Measurements from ENCODE around the gene COA8. TPM values are rescaled to one million over a fixed set of nuclear protein-coding genes. Genes with fewer than 3 reads are reported as not detected.
A peak's percentile ranks its signal among the peaks of the same experiment; 100 is the strongest.

The COA8 gene
- total RNA-seq, 2 experiments from 2014 or later = 29.1 to 33.5 TPM

DNA sequence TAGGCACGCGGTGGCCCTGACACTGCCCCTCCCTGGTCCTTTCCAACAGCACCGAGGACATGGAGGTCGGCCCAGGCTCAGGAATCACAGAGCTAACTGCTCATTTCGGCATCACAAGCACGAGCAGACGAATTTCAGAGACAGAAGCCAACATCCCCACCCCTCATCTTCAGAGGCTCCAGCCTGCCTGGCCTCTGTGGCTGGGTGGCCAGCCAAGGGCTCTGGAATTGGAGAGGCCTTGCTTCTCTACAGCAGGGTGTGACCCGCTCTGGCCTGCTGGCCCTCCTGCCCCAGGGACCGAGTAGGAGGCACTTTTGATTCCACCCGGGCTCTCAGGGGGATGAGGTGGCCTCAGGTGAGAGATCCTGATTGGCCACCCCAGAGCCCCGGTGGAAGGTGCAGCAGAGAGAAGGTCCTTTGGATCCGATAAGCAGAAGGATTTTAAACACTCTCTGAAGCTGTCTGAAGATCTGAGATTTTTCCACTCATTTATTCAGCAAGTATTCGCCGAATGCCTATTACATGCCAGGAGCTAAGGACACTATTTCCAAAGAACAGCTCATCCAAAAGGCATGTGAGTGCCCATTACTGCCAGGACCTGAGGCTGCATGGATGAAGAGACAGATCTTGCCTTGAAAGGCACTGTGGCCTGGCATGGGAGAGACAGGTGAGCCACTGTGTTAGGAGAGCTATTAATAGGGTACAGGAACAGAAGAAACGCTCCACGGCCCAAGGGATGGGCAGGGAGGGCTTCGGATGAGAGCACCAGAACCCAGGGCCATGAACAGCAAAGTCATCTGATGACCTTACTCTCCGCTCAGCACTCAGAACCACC, 10.5 kb upstream of the COA8 start:
- Mint-ChIP-seq H3K36me3 (no peaks in the 10 kb centered on the region), H3K4me3 (no peak overlapping the region), H3K27ac (no peak overlapping the region), H3K9me3 (ENCODE audit: low read depth) (no peaks in the 10 kb centered on the region), H3K4me1 (peaks cover 5% of the 10 kb centered on the region), H3K27me3 (no peaks in the 10 kb centered on the region)
- ATAC-seq (no peak), DNase-seq (no peak)
- CTCF ChIA-PET = interaction anchor here (0.6 to 3.4 kb wide), 3 partner anchors 9 to 76 kb away, joined by 3 to 20 read pairs (median 6); no protein-coding TSS in a partner anchor

DNA sequence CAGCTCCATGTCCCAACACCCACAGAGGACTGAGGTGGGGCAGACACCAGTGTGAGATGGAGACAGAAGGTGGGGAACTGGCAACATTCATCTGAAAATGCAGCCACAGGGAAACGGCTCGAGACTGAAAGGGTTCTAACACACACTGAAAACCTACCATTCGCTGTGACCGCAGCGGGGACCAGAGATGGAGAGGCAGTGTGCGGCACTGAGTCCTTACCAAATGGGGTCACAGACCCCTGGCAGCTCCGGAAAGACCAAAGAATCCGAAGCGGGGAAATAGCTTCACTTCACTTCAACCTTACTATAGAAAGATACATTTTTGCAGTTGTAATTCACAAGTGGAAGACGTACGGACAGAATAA, 9.9 kb upstream of the COA8 start:
- H3K27me3 Mint-ChIP-seq = no peaks in the 10 kb centered on the region
- CTCF ChIA-PET = interaction anchor here (0.9 to 3.4 kb wide), 2 partner anchors 8 to 35 kb away, joined by 6 to 20 read pairs; no protein-coding TSS in a partner anchor
- no peak overlapping the region for H3K4me3 Mint-ChIP-seq
- H3K36me3 Mint-ChIP-seq = no peaks in the 10 kb centered on the region
- ATAC-seq = no peak
- H3K9me3 Mint-ChIP-seq (ENCODE audit: low read depth) = no peaks in the 10 kb centered on the region
- peaks cover 6% of the 10 kb centered on the region for H3K4me1 Mint-ChIP-seq
- DNase-seq = no peak
- H3K27ac Mint-ChIP-seq = no peak overlapping the region

DNA sequence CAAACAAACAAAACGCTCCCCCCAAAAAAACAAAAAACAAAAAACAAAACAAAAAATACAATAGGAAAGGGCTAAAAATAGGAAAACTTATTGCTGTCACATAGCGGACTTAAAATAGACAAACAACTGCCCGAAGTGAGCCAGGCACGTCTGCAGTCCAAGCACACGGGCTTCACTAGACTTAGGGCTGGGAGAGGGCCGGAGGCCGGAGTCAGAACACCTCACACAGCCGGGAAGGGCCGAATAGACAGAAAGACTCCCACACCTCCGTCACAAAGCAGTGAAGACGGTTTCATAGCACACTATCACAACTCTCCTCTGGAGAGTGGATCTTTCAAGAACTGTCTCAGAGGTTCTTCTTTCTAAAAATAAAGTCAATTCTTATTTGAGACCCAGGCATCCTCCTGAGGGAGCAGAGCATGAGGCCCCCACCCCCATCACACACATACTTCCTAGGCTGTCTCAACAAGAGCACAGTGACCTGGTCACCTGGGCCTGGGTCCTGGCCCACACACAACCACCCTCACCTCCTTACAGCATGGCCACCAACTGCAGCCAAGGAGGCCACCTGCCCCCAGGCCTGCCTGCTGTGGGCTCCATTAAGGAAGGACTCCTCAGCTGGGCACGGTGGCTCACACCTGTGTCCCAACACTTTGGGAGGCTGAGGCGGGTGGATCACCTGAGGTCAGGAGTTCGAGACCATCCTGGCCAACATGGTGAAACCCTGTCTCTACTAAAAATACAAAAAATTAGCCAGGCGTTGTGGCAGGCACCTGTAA, 7.0 kb upstream of the COA8 start:
- Mint-ChIP-seq H3K27me3 (no peaks in the 10 kb centered on the region), H3K4me1 (peaks cover 31% of the 10 kb centered on the region), H3K36me3 (peaks cover 20% of the 10 kb centered on the region), H3K27ac (no peak overlapping the region), H3K4me3 (no peak overlapping the region), H3K9me3 (ENCODE audit: low read depth) (no peaks in the 10 kb centered on the region)
- DNase-seq = no peak
- CTCF ChIA-PET = interaction anchor here (1.1 to 2.0 kb wide), 2 partner anchors 8 to 34 kb away, joined by 3 to 9 read pairs; no protein-coding TSS in a partner anchor
- no peak for ATAC-seq

DNA sequence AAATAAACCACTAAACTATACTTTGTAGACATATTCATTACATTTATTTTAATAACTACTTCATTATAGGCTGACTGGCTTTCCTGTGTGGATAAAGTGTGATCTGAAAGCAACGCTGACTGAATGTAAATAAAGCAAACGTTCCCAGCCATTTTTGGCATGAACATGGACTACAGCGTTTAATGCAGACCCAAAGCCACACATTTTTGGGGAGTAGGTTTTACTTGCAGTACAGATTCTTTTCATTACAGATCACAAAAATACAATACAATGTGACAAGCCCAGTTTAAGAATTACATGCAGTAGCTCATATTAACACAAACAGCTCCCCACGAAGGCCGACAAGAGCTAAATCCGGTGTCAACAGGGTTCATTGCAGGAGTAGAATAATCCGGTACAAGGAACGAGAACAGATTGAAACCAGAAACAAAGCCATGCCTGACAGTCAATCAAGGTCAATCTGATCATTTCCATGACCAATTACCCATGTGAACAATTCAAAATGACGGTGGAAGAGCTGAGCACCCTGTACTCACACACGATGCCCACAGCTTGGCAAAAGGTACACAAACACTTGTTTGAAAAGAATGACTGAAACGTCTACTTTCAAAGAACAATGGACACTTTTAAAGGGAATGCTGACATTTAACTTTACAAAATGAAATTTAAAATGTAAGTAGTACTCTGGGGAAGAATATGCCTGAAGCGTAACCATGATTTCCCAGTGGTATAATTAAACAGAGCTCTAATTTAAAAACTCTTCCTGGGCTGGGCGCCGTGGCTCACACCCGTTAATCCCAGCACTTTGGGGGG, 5.6 kb upstream of the COA8 start:
- H3K27me3 Mint-ChIP-seq = no peaks in the 10 kb centered on the region
- DNase-seq (no peak), ATAC-seq (no peak)
- peaks cover 39% of the 10 kb centered on the region for H3K4me1 Mint-ChIP-seq
- H3K4me3 Mint-ChIP-seq = no peak overlapping the region
- H3K9me3 Mint-ChIP-seq (ENCODE audit: low read depth) = no peaks in the 10 kb centered on the region
- H3K27ac Mint-ChIP-seq = no peak overlapping the region
- CTCF ChIA-PET = interaction anchor here (0.6 to 2.0 kb wide), 5 partner anchors 9 to 123 kb away, joined by 3 to 9 read pairs (median 3); no protein-coding TSS in a partner anchor
- peaks cover 25% of the 10 kb centered on the region for H3K36me3 Mint-ChIP-seq

DNA sequence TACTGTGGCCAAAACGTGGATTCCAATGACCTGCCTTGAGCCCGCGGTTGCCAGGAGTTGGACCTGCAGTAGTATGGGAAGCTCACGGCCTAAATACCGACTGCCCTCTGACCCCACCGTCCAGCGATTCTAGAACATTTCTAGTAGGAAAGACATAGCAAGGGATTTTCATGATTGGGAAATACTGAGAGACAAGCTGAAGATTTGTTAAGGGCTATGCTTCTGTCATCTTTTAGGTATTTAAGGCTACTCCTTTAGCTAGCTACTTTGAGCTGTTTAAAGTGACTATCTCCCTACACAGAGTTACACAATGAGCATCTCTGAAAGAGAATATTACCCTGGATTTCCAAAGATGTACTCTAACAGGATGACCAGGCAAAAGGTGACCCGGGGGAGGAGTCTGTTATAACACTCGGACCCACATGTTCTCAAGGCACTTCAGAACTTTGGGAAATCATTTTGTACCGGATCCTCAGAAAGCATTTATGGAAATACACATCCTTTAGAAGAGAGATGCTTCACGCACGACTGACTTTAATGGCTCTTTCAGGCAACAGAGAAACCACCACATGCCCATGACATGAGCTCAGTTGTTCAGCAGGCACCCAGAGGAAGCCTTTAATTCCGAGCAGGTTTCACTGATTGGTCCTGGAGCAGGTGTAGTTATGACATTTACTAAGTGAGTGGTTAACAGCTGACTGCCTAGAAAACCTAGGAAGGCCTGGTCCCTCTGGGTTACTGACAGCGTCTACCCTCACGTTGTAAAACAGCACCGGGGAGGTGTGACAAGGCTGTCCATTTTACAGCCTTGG, 4.5 kb upstream of the COA8 start:
- H3K27ac Mint-ChIP-seq = no peak overlapping the region
- no peak overlapping the region for H3K4me3 Mint-ChIP-seq
- H3K27me3 Mint-ChIP-seq = no peaks in the 10 kb centered on the region
- H3K9me3 Mint-ChIP-seq (ENCODE audit: low read depth) = no peaks in the 10 kb centered on the region
- CTCF ChIA-PET = interaction anchor here (1.0 to 2.0 kb wide), 2 partner anchors 10 to 40 kb away, joined by 5 to 9 read pairs; no protein-coding TSS in a partner anchor
- H3K4me1 Mint-ChIP-seq = peaks cover 41% of the 10 kb centered on the region
- DNase-seq = no peak
- no peak for ATAC-seq
- peaks cover 25% of the 10 kb centered on the region for H3K36me3 Mint-ChIP-seq

DNA sequence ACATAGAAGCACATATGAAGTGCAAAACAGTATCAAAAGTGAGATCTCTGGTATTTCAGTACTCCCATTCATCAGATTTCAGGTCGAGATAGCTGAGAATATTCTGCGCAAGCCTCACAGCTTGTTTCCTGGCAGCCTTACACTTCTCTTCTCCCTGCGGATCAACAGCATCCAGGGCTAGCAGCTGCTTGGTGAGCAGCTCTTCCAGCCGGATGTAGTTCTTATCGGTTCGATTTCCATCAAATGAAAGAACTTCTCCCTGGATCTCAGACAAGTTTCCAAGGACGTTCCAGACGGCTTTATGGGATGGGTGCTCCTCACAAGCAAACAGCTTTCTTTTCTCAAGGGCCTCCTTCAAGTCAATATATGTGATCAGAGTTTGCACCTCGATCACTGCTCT, 3.0 kb upstream of the COA8 start:
- Mint-ChIP-seq H3K27me3 (no peaks in the 10 kb centered on the region), H3K27ac (no peak overlapping the region), H3K4me3 (no peak overlapping the region), H3K4me1 (peaks cover 52% of the 10 kb centered on the region), H3K9me3 (ENCODE audit: low read depth) (no peaks in the 10 kb centered on the region), H3K36me3 (peaks cover 28% of the 10 kb centered on the region)
- ATAC-seq (no peak), DNase-seq (no peak)
- CTCF ChIA-PET = interaction anchor here (0.8 to 1.1 kb wide), 4 partner anchors 13 to 341 kb away, joined by 3 read pairs; no protein-coding TSS in a partner anchor

DNA sequence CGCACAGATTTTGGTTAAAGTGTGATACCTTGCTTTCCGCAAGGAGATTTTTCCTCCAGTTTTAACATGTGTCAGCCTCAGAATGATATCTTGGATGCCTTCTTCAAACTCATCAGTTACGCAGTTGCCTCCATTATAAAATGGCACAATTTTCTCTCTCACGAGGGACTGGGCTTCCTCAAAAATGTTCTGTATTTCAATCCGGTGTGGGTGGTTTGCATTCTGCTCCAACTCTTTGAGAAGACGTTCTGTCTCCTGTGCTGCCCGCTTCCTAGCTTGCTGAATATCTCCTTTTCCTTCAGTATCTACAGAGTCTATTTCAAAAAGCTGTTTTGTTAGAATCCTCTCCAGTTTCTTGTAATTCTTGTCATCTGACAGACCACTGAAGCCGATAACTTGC, 2.1 kb upstream of the COA8 start:
- Mint-ChIP-seq H3K9me3 (ENCODE audit: low read depth) (no peaks in the 10 kb centered on the region), H3K4me3 (peak overlapping the region; percentile 89), H3K36me3 (peaks cover 28% of the 10 kb centered on the region), H3K27ac (no peak overlapping the region), H3K27me3 (no peaks in the 10 kb centered on the region), H3K4me1 (peaks cover 55% of the 10 kb centered on the region)
- ATAC-seq (no peak), DNase-seq (no peak)
- CTCF ChIA-PET = interaction anchor here (0.5 to 1.8 kb wide), 4 partner anchors 8 to 1929 kb away, joined by 3 to 6 read pairs (median 4); no protein-coding TSS in a partner anchor

DNA sequence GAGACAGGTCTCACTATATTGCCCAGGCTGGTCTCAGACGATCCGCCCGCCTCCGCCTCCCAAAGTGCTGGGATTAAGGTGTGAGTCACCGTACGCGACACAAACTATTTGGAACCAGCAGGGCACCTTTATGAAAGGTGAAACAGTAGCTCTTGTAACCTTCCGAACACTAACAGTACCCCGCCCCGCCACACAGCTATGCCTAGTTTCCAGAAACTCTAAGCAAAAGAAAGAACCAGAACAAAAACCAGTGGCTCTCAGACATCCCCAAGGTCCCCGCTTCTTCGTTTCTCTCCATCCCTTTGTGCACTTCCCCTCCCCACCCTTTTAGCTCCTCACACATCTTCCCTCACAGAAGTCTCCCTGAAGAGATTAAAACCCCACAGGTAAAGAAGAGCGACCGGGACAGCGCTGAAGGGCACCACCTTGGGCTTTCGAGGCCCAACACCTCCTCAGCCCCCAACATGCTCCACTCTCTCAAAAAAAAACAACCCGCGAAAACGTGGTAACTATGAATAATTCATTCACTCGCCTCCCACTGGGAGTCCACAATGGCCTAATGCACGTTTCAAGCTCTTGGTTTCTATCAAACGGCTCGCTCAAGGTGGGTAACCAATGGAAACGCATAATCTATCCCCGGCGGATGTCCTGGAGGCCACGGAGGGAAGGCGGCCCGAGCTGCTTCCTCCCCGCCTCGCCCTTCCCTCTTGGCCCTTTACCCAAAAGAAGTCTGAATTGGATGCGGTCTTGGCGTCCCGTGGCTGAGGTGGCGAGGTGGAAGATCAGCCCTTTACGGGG, 1.2 kb upstream of the COA8 start:
- peak; percentile 47 for ATAC-seq
- no peaks in the 10 kb centered on the region for H3K9me3 Mint-ChIP-seq (ENCODE audit: low read depth)
- CTCF ChIA-PET = interaction anchor here (0.5 to 1.8 kb wide), 12 partner anchors 9 to 1928 kb away, joined by 3 to 6 read pairs (median 3); partner anchors contain the start of gene TRMT61A

DNA sequence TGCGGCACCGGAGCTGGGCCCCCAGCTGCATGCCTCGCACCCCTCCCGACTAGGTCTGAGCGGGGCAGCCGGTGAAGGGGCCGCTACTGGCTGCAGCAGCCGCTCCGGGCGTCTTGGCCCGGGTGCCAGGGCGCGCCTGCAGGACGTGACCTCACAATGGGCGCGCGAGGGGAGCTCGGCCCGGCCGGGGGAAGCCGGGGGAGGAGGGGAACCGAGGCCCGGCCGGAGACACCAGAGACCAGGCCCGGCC, 656 bp upstream of the COA8 start:
- H3K4me3 Mint-ChIP-seq = peak overlapping the region; percentile 89
- ATAC-seq (peak; percentile 47), DNase-seq (no peak)
- H3K9me3 Mint-ChIP-seq (ENCODE audit: low read depth) = no peaks in the 10 kb centered on the region
- peak overlapping the region; percentile 90 for H3K27ac Mint-ChIP-seq
- H3K36me3 Mint-ChIP-seq = peaks cover 28% of the 10 kb centered on the region
- CTCF ChIA-PET = interaction anchor here (1.0 to 1.8 kb wide), 7 partner anchors 9 to 118 kb away, joined by 3 to 6 read pairs (median 3); no protein-coding TSS in a partner anchor
- no peaks in the 10 kb centered on the region for H3K27me3 Mint-ChIP-seq
- peaks cover 62% of the 10 kb centered on the region for H3K4me1 Mint-ChIP-seq

More for the DNA sequence above, 1.2 kb upstream of the COA8 start:
- peak; percentile 75 for DNase-seq
- Mint-ChIP-seq H3K27ac (peak overlapping the region; percentile 90), H3K36me3 (peaks cover 28% of the 10 kb centered on the region), H3K27me3 (no peaks in the 10 kb centered on the region), H3K4me1 (peaks cover 62% of the 10 kb centered on the region), H3K4me3 (peak overlapping the region; percentile 89)

DNA sequence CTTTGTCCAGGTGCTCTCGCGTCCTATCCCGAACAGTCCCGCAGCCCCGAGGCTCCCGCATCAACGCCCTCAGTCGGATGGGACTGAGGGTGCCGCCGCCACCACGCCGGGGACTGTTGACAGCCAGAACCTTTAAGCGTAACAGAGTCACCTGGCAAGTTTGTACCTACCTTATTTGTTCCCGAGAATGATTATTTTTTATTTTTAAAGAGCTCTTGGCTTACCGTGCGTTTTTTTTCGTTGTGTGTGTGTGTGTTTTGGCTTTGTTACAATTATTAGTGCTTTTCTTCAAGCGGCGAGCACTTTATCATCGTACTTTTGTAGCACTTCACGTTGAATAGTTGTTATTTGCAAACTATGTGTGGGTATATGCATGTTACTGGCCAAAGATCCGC, 463 bp downstream of the COA8 start:
- ATAC-seq (no peak), DNase-seq (no peak)
- Mint-ChIP-seq H3K9me3 (ENCODE audit: low read depth) (no peaks in the 10 kb centered on the region), H3K36me3 (peaks cover 28% of the 10 kb centered on the region), H3K4me1 (peaks cover 56% of the 10 kb centered on the region), H3K4me3 (peak overlapping the region; percentile 89), H3K27me3 (no peaks in the 10 kb centered on the region), H3K27ac (peak overlapping the region; percentile 84)
- CTCF ChIA-PET = interaction anchor here (1.4 to 2.0 kb wide), 2 partner anchors 16 to 44 kb away, joined by 3 to 5 read pairs; no protein-coding TSS in a partner anchor

DNA sequence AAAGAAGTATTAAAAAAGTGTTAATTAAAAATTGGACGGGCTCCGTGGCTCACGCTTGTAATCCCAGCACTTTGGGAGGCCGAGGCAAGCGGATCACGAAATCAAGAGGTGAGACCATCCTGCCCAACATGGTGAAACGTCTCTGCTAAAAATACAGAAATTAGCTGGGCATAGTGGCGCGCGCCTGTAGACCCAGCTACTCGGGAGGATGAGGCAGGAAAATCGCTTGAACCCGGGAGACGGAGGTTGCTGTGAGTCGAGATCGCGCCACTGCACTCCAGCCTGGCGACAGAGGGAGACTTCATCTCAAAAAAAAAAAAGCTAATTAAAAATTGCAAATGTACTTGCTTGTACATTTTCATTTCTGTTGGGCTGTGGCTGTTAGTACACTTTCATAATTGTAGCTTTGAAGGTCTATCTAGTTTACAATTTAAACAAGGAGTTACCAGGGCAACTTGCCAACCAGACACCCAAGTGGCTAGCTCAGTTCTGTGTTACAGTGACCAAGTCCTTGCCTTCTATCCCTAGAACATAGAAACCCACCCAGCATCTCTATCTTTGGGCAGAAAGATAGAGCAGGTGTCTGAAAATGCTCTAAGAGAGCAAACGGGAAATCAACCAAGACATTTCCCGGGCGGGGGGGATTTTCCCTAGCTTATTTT, 1.2 kb downstream of the COA8 start:
- ATAC-seq = no peak
- H3K4me1 Mint-ChIP-seq = peaks cover 49% of the 10 kb centered on the region
- H3K9me3 Mint-ChIP-seq (ENCODE audit: low read depth) = no peaks in the 10 kb centered on the region
- CTCF ChIA-PET = interaction anchor here (0.7 to 2.0 kb wide), 4 partner anchors 16 to 71 kb away, joined by 3 to 5 read pairs (median 3); no protein-coding TSS in a partner anchor
- peaks cover 23% of the 10 kb centered on the region for H3K36me3 Mint-ChIP-seq
- no peaks in the 10 kb centered on the region for H3K27me3 Mint-ChIP-seq
- peak overlapping the region; percentile 89 for H3K4me3 Mint-ChIP-seq
- no peak for DNase-seq
- peak overlapping the region; percentile 24 for H3K27ac Mint-ChIP-seq

All from activated CD8-positive, alpha-beta memory T cell treated with anti-CD3 and anti-CD28 coated beads, Interleukin-2, amount 10 ng/mL, durations not matched to agents 7 days and 5 days (primary cell).